Stomach (tissue), 9 donors: ENCODE data around the gene PTPRG. TPM values are rescaled to one million over a fixed set of nuclear protein-coding genes. Genes with fewer than 3 reads are reported as not detected.
A peak's percentile ranks its signal among the peaks of the same experiment; 100 is the strongest.

ENCODE experiments used
- DNase-seq, 2 donors: peaks; one replicate each; pipeline versions ENCODE4 v3.0.0 to v3.0.0-alpha.2; 2013 to 2019
- H3K27ac ChIP-seq, 5 donors: fragments of 200-600 bp in 4 of 5; sonication (generic) in 4 of 5; one replicate each; pipeline ENCODE4 v1.5.1; 2013 to 2019; ENCODE audit warnings: mild to moderate bottlenecking in 1 of 5, moderate library complexity in 1 of 5
- H3K27me3 ChIP-seq, 3 donors: fragments of 200-600 bp; sonication (generic); one replicate each; pipeline ENCODE4 v1.5.1; 2017 to 2019; ENCODE audit warnings: mixed run types in 1 of 3
- H3K36me3 ChIP-seq, 4 donors: fragments of 200-600 bp; sonication (generic); 1 replicate in 3 of 4; 2 replicates in 1 of 4; pipeline ENCODE4 v1.5.1; 2016 to 2019
- H3K4me1 ChIP-seq, 4 donors: fragments of 200-600 bp; sonication (generic); one replicate each; pipeline ENCODE4 v1.5.1; 2016 to 2019
- H3K4me3 ChIP-seq, 4 donors: fragments of 200-600 bp; sonication (generic) in 3 of 4; one replicate each; pipeline ENCODE4 v1.5.1; 2016 to 2019; ENCODE audit warnings: mild to moderate bottlenecking in 1 of 4
- H3K9me3 ChIP-seq, 4 donors: fragments of 200-600 bp; sonication (generic); one replicate each; pipeline ENCODE4 v1.5.1; 2016 to 2019
- CTCF ChIP-seq, 7 experiments: fragments of 450-650 bp in 4 of 7; fragments of 200-600 bp in 3 of 7; sonication (generic) in 3 of 7; IDR thresholded peaks; one replicate each; pipeline ENCODE4 v1.5.1; 2016 to 2019; ENCODE audit warnings: antibody characterized with exemption in 7 of 7, control low read depth in 2 of 7, mild to moderate bottlenecking in 1 of 7
- EP300 ChIP-seq: sonication (generic); formaldehyde crosslinking; IDR thresholded peaks from one replicate; pipeline ENCODE4 v1.6.1; 2017; ENCODE audit warnings: antibody characterized with exemption
- POLR2A ChIP-seq, 4 donors: fragments of 450-650 bp; IDR thresholded peaks; one replicate each; pipeline ENCODE4 v1.6.1; 2016; ENCODE audit warnings: antibody characterized with exemption in 4 of 4, control low read depth in 2 of 4, mild to moderate bottlenecking in 1 of 4, moderate library complexity in 1 of 4
- POLR2AphosphoS5 ChIP-seq, 3 donors: sonication (generic); formaldehyde crosslinking; IDR thresholded peaks; one replicate each; pipeline ENCODE4 v1.6.1; 2016; ENCODE audit warnings: antibody characterized with exemption in 3 of 3
- WGBS, 5 donors: extraction: QIAGEN DNeasy Blood & Tissue Kit in 3 of 5; methylation state at CpG; one replicate each; pipeline versions ENCODE4 v1.1.5 to v1.1.7; 2013 to 2018; 5-methylcytosine and 5-hydroxymethylcytosine counted together
- intact Hi-C: fragments of 100-400 bp; cut with DNase I; formaldehyde crosslinking; loops from one replicate; pipeline ENCODE4 v1.15.1; 2023; ENCODE audit warnings: low total_unique reads
- polyA plus RNA-seq, 3 donors: library from polyadenylated mRNA; stranded (reverse); fragments of 200-250 nt; gene quantifications; one replicate each; pipeline ENCODE4 v1.2.3, GENCODE V29; 2013
- total RNA-seq, 5 donors: library from RNA; depleted of rRNA; stranded (reverse); fragments of >200 nt; gene quantifications; one replicate each; pipeline versions ENCODE4 v1.1.0 to v1.2.3, GENCODE V29; 2014 to 2016
- donor health status: healthy with polysubstance abuse.
- donor health status: Bipolar disorder and iron deficiency.
- donor health status: healthy.

PTPRG gene
- total and polyA plus RNA-seq, 8 donors, result 2.4 to 96.0 (median 22.0) TPM

GRCh38 chr3:61631108-61631769, 69.9 kb downstream of the PTPRG start:
- no peak for DNase-seq
- 61 to 73% (median 67%) methylated on average over 2 of the region's 2 CpGs for WGBS, 5 donors
- no peaks in the 10 kb centered on the region for H3K9me3 ChIP-seq
- H3K27me3 ChIP-seq, result no peaks in the 10 kb centered on the region
- H3K36me3 ChIP-seq, result no peaks in the 10 kb centered on the region
- no peak overlapping the region for H3K4me3 ChIP-seq
- TF ChIP-seq CTCF (IDR thresholded peaks at IDR 0.05) (no peak), EP300 (no peak), POLR2AphosphoS5 (IDR thresholded peaks at IDR 0.05) (no peak), POLR2A (IDR thresholded peaks at IDR 0.05) (no peak)
- H3K4me1 ChIP-seq, result peaks cover 0 to 16% (median 10%) of the 10 kb centered on the region in 4 donors
- no peak overlapping the region for H3K27ac ChIP-seq
- intact Hi-C loops, result no loop called here

- DNase-seq, result no peak
- 96 to 100% (median 98%) methylated on average over 2 of the region's 2 CpGs for WGBS, 5 donors
- intact Hi-C loops, result no loop called here
- Histone ChIP-seq H3K27ac (no peak overlapping the region), H3K27me3 (no peaks in the 10 kb centered on the region), H3K9me3 (no peaks in the 10 kb centered on the region), H3K36me3 (no peaks in the 10 kb centered on the region), H3K4me1 (peaks cover 0 to 23% (median 12%) of the 10 kb centered on the region in 4 donors), H3K4me3 (no peak overlapping the region)
- TF ChIP-seq CTCF (IDR thresholded peaks at IDR 0.05) (no peak), EP300 (no peak), POLR2AphosphoS5 (IDR thresholded peaks at IDR 0.05) (no peak), POLR2A (IDR thresholded peaks at IDR 0.05) (no peak)
Observed at GRCh38 chr3:61632568-61633175, 71.3 kb downstream of the PTPRG start.

GRCh38 chr3:61634678-61635077, 73.3 kb downstream of the PTPRG start:
- Histone ChIP-seq H3K4me1 (peaks cover 0 to 26% (median 15%) of the 10 kb centered on the region in 4 donors), H3K27me3 (no peaks in the 10 kb centered on the region), H3K36me3 (no peaks in the 10 kb centered on the region), H3K4me3 (no peak overlapping the region), H3K9me3 (no peaks in the 10 kb centered on the region), H3K27ac (no peak overlapping the region)
- DNase-seq, result peak in 1 of 2 donors; percentile 22
- intact Hi-C loops, result no loop called here
- WGBS, 5 donors, result 25 to 48% (median 38%) methylated on average over 3 of the region's 3 CpGs
- TF ChIP-seq EP300 (no peak), POLR2AphosphoS5 (IDR thresholded peaks at IDR 0.05) (no peak)

- Histone ChIP-seq H3K36me3 (no peaks in the 10 kb centered on the region), H3K27me3 (no peaks in the 10 kb centered on the region), H3K9me3 (no peaks in the 10 kb centered on the region), H3K4me3 (peak overlapping the region in 3 of 4 donors; percentile 26 to 41 (median 34)), H3K4me1 (peaks cover 0 to 26% (median 12%) of the 10 kb centered on the region in 4 donors), H3K27ac (peak overlapping the region; percentile 31 to 85 (median 73))
- WGBS, 5 donors, result 17 to 50% (median 27%) methylated on average over 14 to 16 of the region's 16 CpGs
- TF ChIP-seq POLR2AphosphoS5 (IDR thresholded peaks at IDR 0.05), result peak; percentile 62 to 83 (median 64)
- TF ChIP-seq POLR2A (IDR thresholded peaks at IDR 0.05), result no peak
- DNase-seq, result peak; percentile 62 to 74
- intact Hi-C loops, result no loop called here
Observed at GRCh38 chr3:61637088-61638051, 76.0 kb downstream of the PTPRG start.

- TF ChIP-seq CTCF (IDR thresholded peaks at IDR 0.05) (no peak), POLR2A (IDR thresholded peaks at IDR 0.05) (no peak), EP300 (no peak), POLR2AphosphoS5 (IDR thresholded peaks at IDR 0.05) (no peak)
- DNase-seq, result no peak
- H3K27me3 ChIP-seq, result no peaks in the 10 kb centered on the region
- intact Hi-C loops, result no loop called here
- no peak overlapping the region for H3K4me3 ChIP-seq
- H3K4me1 ChIP-seq, result peaks cover 0 to 26% (median 12%) of the 10 kb centered on the region in 4 donors
- H3K9me3 ChIP-seq, result no peaks in the 10 kb centered on the region
- WGBS, 5 donors, result 86 to 100% (median 97%) methylated on average over 1 of the region's 1 CpG
- no peaks in the 10 kb centered on the region for H3K36me3 ChIP-seq
- H3K27ac ChIP-seq, result no peak overlapping the region
Observed at GRCh38 chr3:61638741-61639140, 77.4 kb downstream of the PTPRG start.
